Fibroblast of upper back skin (primary cell): Measurements from ENCODE around the gene NAA16.
"Not testable (repeated sequence)": the region's sequence is repeated elsewhere in the genome, so short reads cannot be mapped to it uniquely, and the experiment has no call there.

ENCODE experiments used
- DNase-seq: peaks from one replicate; pipeline ENCODE4 v3.0.0-alpha.2; 2013

Gene NAA16

DNA sequence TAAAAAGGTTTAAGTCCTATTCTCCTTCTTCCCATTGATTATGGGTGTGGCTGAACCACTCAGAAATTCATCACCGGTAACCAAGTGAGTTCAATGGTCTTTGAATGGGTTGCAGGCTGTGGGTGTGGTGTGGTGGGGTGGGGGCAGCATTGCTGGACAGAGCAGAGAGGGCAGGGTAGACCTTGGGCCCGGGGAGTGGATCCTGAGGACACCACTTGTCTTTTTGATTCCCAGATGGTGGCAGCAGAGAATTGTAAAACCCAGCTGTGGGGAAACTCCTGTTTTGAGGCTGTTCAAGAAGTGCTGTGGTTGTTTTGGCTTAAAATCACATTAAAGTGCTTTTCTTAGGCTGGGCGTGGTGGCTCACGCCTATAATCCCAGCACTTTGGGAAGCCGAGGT is 100.5 kb downstream of the NAA16 start:
- DNase-seq: peak; percentile 66

GRCh38 chr13:41413872-41414271 is 102.8 kb downstream of the NAA16 start:
- DNase-seq: no peak

DNA sequence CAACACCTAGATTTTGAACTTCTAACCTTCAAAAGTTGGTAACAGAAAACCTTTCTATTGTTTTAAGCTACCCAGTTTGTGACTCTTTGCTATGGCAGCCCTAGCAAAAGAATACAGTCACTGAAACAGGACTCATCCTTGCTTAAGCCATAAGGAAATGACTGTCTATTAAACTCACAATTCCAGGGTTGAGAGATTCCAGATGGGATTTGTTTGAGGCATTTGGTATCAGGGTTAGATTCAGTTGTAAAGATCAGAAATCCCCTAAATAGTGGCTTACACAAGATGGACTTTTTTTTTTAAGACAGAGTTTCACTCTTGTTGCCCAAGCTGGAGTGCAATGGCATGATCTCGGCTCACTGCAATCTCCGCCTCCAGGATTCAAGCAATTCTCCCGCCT is 105.2 kb downstream of the NAA16 start:
- DNase-seq: peak; percentile 19

DNA sequence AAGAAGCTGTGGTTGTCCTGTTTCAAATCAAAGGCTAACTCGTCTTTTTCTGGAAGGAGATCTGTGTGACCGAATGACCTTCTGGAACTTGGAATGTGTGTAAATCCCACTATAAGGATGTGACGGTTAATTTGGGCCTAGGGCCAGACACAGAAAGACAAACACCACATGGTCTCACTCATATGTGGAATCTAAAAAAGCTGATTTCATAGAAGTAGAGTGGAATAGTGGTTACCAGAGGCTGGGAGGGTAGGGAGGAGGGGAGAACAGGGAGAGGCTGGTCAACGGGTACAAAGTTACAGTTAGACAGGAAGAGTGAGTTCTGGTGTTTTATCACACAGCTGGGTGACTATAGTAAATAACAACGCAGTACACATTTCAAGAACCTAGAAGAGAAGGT is 107.0 kb downstream of the NAA16 start:
- DNase-seq: peak; percentile 92

- no peak for DNase-seq
Measured at GRCh38 chr13:41418731-41419130, 107.7 kb downstream of the NAA16 start.

- no peak for DNase-seq
Measured at GRCh38 chr13:41419206-41419605, 108.1 kb downstream of the NAA16 start.

- DNase-seq: no peak
Measured at GRCh38 chr13:41420146-41420545, 109.1 kb downstream of the NAA16 start.

- DNase-seq: not testable (repeated sequence)
Measured at GRCh38 chr13:41421330-41421729, 110.3 kb downstream of the NAA16 start.

DNA sequence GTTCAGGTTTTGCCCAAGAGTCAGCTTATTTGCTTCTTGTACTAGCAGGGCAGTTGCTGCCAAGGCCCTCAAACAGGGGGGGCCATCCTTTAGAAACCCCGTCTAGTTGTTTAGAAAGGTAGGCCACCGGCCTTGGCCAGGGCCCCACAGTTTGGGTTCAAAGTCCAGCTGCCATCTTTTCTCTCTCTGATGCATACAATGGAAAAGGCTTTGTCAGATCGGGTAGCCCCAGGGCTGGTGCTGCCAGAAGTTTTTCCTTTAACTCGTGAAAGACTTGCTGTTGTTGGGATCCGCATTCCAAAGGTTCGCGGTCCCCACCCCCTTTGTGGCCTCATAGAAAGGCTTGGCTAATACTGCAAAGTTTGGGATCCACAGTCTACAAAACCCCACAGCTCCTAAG is 110.9 kb downstream of the NAA16 start:
- DNase-seq: not testable (repeated sequence)

DNA sequence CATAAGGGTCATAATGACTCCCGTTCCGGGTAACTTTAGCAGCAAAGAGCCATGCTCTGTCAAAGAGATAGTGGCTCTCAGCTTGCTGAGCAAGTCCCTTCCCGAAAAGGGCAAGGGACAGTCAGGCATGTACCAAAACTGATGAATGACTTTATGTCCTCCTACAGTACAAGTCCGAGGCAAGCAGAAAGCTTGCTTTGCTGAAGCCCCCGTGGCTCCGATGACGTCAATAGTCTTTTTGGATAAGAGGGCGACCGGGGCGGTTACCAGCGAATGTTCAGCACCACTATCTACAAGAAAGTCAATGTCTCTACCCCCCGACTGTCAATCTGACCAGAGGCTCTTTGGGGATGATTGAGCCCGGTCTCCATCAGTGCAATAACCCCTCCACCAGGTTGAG is 112.2 kb downstream of the NAA16 start:
- not testable (repeated sequence) for DNase-seq

GRCh38 chr13:41424675-41425074 is 113.6 kb downstream of the NAA16 start:
- DNase-seq: not testable (repeated sequence)

- no peak for DNase-seq
Measured at GRCh38 chr13:41426047-41426446, 115.0 kb downstream of the NAA16 start.
